KMS-11 (cell line): ENCODE data around the gene SLC2A11.

Experiments used
- H2AFZ ChIP-seq: fragments of 200-600 bp; sonication (generic); 2 replicates; pipeline ENCODE4 v1.6.1; 2016; ENCODE audit warnings: antibody characterized with exemption, mixed run types, low read depth
- H3K27ac ChIP-seq: fragments of 200-600 bp; sonication (generic); 2 replicates; pipeline ENCODE4 v1.6.1; 2016; ENCODE audit warnings: mild to moderate bottlenecking, mixed run types
- H3K27me3 ChIP-seq: fragments of 200-600 bp; sonication (generic); 2 replicates; pipeline ENCODE4 v1.6.1; 2017; ENCODE audit warnings: mild to moderate bottlenecking, low read depth, mixed run types, moderate library complexity; ENCODE audit not compliant: insufficient read depth
- H3K36me3 ChIP-seq: fragments of 200-600 bp; sonication (generic); 2 replicates; pipeline ENCODE4 v1.6.1; 2017; ENCODE audit warnings: mild to moderate bottlenecking, mixed run types; ENCODE audit not compliant: insufficient read depth
- H3K4me1 ChIP-seq: fragments of 200-600 bp; sonication (generic); 2 replicates; pipeline ENCODE4 v1.6.1; 2016; ENCODE audit warnings: mild to moderate bottlenecking, low read depth, mixed run types; ENCODE audit not compliant: poor library complexity, severe bottlenecking
- H3K4me2 ChIP-seq: fragments of 200-600 bp; sonication (generic); 2 replicates; pipeline ENCODE4 v1.7.0; 2016; ENCODE audit warnings: mild to moderate bottlenecking, mixed run types
- H3K4me3 ChIP-seq: fragments of 200-600 bp; sonication (generic); IDR thresholded peaks from 2 replicates; pipeline ENCODE4 v1.6.1; 2017; ENCODE audit warnings: low read depth, low read length, mixed read lengths; ENCODE audit not compliant: insufficient read depth
- H3K79me2 ChIP-seq: fragments of 200-600 bp; sonication (generic); 2 replicates; pipeline ENCODE4 v1.6.1; 2016; ENCODE audit warnings: low read depth, mixed run types; ENCODE audit not compliant: insufficient read depth
- H3K9ac ChIP-seq: fragments of 200-600 bp; sonication (generic); 2 replicates; pipeline ENCODE4 v1.6.1; 2016; ENCODE audit warnings: mild to moderate bottlenecking, mixed run types
- H4K20me1 ChIP-seq: fragments of 200-600 bp; sonication (generic); 2 replicates; pipeline ENCODE4 v1.6.1; 2016; ENCODE audit warnings: mild to moderate bottlenecking, mixed run types; ENCODE audit not compliant: insufficient read depth
- TF ChIP-seq, protein P1 (sequence below): fragments of 200-600 bp; sonication (generic); conservative IDR thresholded peaks from 2 replicates; pipeline ENCODE4 v1.6.1; 2017; ENCODE audit warnings: low read depth, mild to moderate bottlenecking, antibody characterized with exemption, low read length, moderate library complexity, mixed read lengths

SLC2A11 gene

GRCh38 chr22:23895599-23896144 is 38.0 kb downstream of the SLC2A11 start:
- H3K27me3 ChIP-seq: no peaks in the 10 kb centered on the region
- peaks cover 24% of the 10 kb centered on the region for H3K4me1 ChIP-seq
- H3K4me2 ChIP-seq: peak overlapping the region; percentile 95
- H3K4me3 ChIP-seq: no peak overlapping the region
- H3K9ac ChIP-seq: peak overlapping the region; percentile 98; the same call in 1 of the 2 replicates
- H2AFZ ChIP-seq: no peak overlapping the region
- no peak overlapping the region; the same call in 1 of the 2 replicates for H3K27ac ChIP-seq
- peaks cover 21% of the 10 kb centered on the region for H3K79me2 ChIP-seq
- no peaks in the 10 kb centered on the region for H4K20me1 ChIP-seq
- TF ChIP-seq, protein P1, sequence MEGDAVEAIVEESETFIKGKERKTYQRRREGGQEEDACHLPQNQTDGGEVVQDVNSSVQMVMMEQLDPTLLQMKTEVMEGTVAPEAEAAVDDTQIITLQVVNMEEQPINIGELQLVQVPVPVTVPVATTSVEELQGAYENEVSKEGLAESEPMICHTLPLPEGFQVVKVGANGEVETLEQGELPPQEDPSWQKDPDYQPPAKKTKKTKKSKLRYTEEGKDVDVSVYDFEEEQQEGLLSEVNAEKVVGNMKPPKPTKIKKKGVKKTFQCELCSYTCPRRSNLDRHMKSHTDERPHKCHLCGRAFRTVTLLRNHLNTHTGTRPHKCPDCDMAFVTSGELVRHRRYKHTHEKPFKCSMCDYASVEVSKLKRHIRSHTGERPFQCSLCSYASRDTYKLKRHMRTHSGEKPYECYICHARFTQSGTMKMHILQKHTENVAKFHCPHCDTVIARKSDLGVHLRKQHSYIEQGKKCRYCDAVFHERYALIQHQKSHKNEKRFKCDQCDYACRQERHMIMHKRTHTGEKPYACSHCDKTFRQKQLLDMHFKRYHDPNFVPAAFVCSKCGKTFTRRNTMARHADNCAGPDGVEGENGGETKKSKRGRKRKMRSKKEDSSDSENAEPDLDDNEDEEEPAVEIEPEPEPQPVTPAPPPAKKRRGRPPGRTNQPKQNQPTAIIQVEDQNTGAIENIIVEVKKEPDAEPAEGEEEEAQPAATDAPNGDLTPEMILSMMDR: no peak
- peaks cover 2% of the 10 kb centered on the region; the same call in 1 of the 2 replicates for H3K36me3 ChIP-seq

GRCh38 chr22:23896166-23896522 is 38.5 kb downstream of the SLC2A11 start:
- H3K9ac ChIP-seq: no peak overlapping the region
- H3K4me1 ChIP-seq: peaks cover 24% of the 10 kb centered on the region
- no peak overlapping the region for H3K27ac ChIP-seq
- H3K4me2 ChIP-seq: peak overlapping the region; percentile 95; the same call in 1 of the 2 replicates
- no peak overlapping the region for H2AFZ ChIP-seq
- H3K27me3 ChIP-seq: no peaks in the 10 kb centered on the region
- H3K79me2 ChIP-seq: peaks cover 21% of the 10 kb centered on the region
- H4K20me1 ChIP-seq: no peaks in the 10 kb centered on the region
- TF ChIP-seq, protein P1: no peak
- peaks cover 2% of the 10 kb centered on the region; the same call in 1 of the 2 replicates for H3K36me3 ChIP-seq
- H3K4me3 ChIP-seq: no peak overlapping the region

GRCh38 chr22:23896523-23897186 is 39.0 kb downstream of the SLC2A11 start:
- Histone ChIP-seq H3K27ac (no peak overlapping the region), H4K20me1 (no peaks in the 10 kb centered on the region), H3K4me1 (peaks cover 24% of the 10 kb centered on the region), H3K4me2 (no peak overlapping the region), H3K36me3 (peaks cover 2% of the 10 kb centered on the region; the same call in 1 of the 2 replicates), H2AFZ (no peak overlapping the region), H3K27me3 (no peaks in the 10 kb centered on the region), H3K79me2 (peaks cover 21% of the 10 kb centered on the region), H3K4me3 (no peak overlapping the region), H3K9ac (no peak overlapping the region)
- TF ChIP-seq, protein P1: no peak

DNA sequence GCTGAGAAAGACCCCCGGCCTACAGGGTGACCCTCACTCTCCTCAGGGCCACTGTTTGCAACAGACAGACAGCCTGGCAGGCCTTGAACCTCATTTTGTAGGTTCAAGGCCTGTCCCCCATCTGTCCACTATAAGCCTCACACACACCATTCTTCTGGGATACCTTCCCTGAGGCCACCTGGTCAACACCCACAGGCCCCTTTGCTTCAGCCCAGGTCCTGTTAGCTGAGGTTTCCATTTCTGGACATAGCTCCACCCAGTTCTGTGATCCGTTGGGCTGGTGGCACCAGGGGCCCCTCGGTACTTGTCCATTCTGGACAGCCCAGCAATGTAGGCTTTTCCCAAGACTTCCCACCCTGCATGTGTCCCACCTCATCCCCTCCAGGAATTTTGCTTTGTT is 39.6 kb downstream of the SLC2A11 start:
- Histone ChIP-seq H3K79me2 (peaks cover 21% of the 10 kb centered on the region), H3K27me3 (no peaks in the 10 kb centered on the region; the same call in 1 of the 2 replicates), H3K4me2 (no peak overlapping the region), H3K27ac (no peak overlapping the region), H3K36me3 (peaks cover 2% of the 10 kb centered on the region; the same call in 1 of the 2 replicates), H3K9ac (no peak overlapping the region), H3K4me3 (no peak overlapping the region), H2AFZ (no peak overlapping the region), H4K20me1 (no peaks in the 10 kb centered on the region), H3K4me1 (peaks cover 24% of the 10 kb centered on the region)
- TF ChIP-seq, protein P1: no peak
